Caco-2 (cell line): ENCODE results near the gene THNSL1. TPM values are rescaled to one million over a fixed set of nuclear protein-coding genes. Genes with fewer than 3 reads are reported as not detected.

Experiments
- BruUV-seq: library from RNA; stranded (reverse); fragments of 400-500 nt; replicated peaks from 2 replicates; lab custom pipeline; 2021; lab: Mats Ljungman, UMichigan
- CTCF ChIA-PET: fragments of 300-600 bp; sonication (Branson Sonifier 250); formaldehyde crosslinking; loops from one replicate; lab custom pipeline; 2022; ENCODE audit warnings: antibody characterized with exemption; lab: Charles Lee
- POLR2A ChIA-PET: fragments of 300-600 bp; sonication (Branson Sonifier 250); formaldehyde crosslinking; loops from one replicate; lab custom pipeline; 2022; ENCODE audit warnings: antibody characterized with exemption; lab: Charles Lee
- DNase-seq, 2 experiments: peaks; one replicate each; pipeline versions ENCODE4 v3.0.0 to v3.0.0-alpha.2; 2020 to 2022
- H3K27me3 ChIP-seq: replicated peaks from 2 replicates; pipeline ENCODE4 v1.6.0; 2011; ENCODE audit warnings: low read length; ENCODE audit not compliant: control insufficient read depth, insufficient read depth
- H3K36me3 ChIP-seq: 2 replicates; pipeline ENCODE4 v1.5.1; 2011; ENCODE audit warnings: low read length; ENCODE audit not compliant: control insufficient read depth, insufficient read depth
- H3K4me1 ChIP-seq: fragments of 250-450 bp; sonication (Bioruptor Pico); 2 replicates; pipeline ENCODE4 v1.5.1; 2020; ENCODE audit warnings: mild to moderate bottlenecking
- H3K4me3 ChIP-seq: 2 replicates; pipeline ENCODE4 v1.5.1; 2011; ENCODE audit warnings: low read depth, mild to moderate bottlenecking, control low read depth, low read length
- H3K9me3 ChIP-seq: fragments of 250-450 bp; sonication (Bioruptor Pico); 2 replicates; pipeline ENCODE4 v1.5.1; 2020; ENCODE audit warnings: mild to moderate bottlenecking, moderate library complexity
- H3K27ac Mint-ChIP-seq: one replicate; pipeline ENCODE4 v1.8.0; 2022; ENCODE audit warnings: mixed read lengths; ENCODE audit not compliant: unreplicated experiment
- H3K27me3 Mint-ChIP-seq: one replicate; pipeline ENCODE4 v1.8.0; 2022; ENCODE audit warnings: mixed read lengths; ENCODE audit not compliant: insufficient read depth, unreplicated experiment
- H3K36me3 Mint-ChIP-seq: one replicate; pipeline ENCODE4 v1.8.0; 2022; ENCODE audit warnings: mild to moderate bottlenecking, mixed read lengths; ENCODE audit not compliant: insufficient read depth, unreplicated experiment
- H3K4me1 Mint-ChIP-seq: one replicate; pipeline ENCODE4 v1.8.0; 2022; ENCODE audit warnings: low read depth, mixed read lengths; ENCODE audit not compliant: unreplicated experiment
- H3K4me3 Mint-ChIP-seq: one replicate; pipeline ENCODE4 v1.8.0; 2022; ENCODE audit warnings: mild to moderate bottlenecking, moderate library complexity, mixed read lengths; ENCODE audit not compliant: unreplicated experiment
- H3K9me3 Mint-ChIP-seq: one replicate; pipeline ENCODE4 v1.8.0; 2022; ENCODE audit warnings: mixed read lengths; ENCODE audit not compliant: unreplicated experiment
- CTCF ChIP-seq, 2 experiments: fragments of 200-600 bp in 1 of 2; IDR thresholded peaks; 1 replicate in 1 of 2; 2 replicates in 1 of 2; pipeline versions ENCODE4 v1.5.1 to v1.8.0; 2011 to 2022; ENCODE audit warnings: antibody characterized with exemption in 1 of 2, control low read depth in 1 of 2, inconsistent platforms in 1 of 2, low read depth in 1 of 2, low read length in 1 of 2, mild to moderate bottlenecking in 1 of 2, moderate library complexity in 1 of 2; ENCODE audit not compliant: insufficient read depth in 1 of 2, severe bottlenecking in 1 of 2, unreplicated experiment in 1 of 2
- intact Hi-C: fragments of 100-400 bp; cut with micrococcal nuclease; formaldehyde crosslinking; loops from one replicate; pipeline ENCODE4 v1.10.0; 2022; ENCODE audit not compliant: unreplicated experiment
- total RNA-seq: library from RNA; stranded (reverse); gene quantifications from 2 replicates; pipeline ENCODE4 v1.2.3, GENCODE V29; 2022

The THNSL1 gene
- total RNA-seq, 1 experiment from 2014 or later: 6.3 TPM

DNA sequence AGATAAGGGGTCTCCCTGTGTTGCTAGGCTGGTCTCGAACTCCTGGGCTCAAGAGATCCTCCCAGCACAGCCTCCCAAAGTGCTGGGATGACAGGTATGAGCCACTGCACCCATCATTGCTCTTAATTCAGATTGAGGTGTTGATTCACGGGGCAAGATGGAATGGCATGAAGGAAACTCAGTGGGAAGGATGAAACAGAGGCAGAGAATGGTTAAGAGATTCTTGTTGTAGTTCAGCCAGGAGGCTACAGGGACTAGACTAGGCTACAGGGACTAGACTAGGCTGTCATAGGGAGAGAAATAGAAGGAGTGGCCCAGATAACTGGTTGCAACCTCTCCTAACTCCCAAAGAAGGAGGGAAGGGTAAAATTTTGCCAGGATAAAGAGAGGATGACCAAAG is 48.0 kb downstream of the THNSL1 start:
- CTCF ChIA-PET: no interaction called here
- no peak overlapping the region for H3K4me3 Mint-ChIP-seq
- no peak overlapping the region for H3K4me3 ChIP-seq
- no peaks in the 10 kb centered on the region for H3K9me3 Mint-ChIP-seq
- H3K4me1 Mint-ChIP-seq: peaks cover 48% of the 10 kb centered on the region
- H3K36me3 ChIP-seq: no peaks in the 10 kb centered on the region
- TF ChIP-seq CTCF (IDR thresholded peaks at IDR 0.05; ENCODE audit: insufficient read depth in 1 of 2, low read depth in 1 of 2, low read length in 1 of 2, severe bottlenecking in 1 of 2, unreplicated experiment in 1 of 2): no peak
- no peaks in the 10 kb centered on the region for H3K9me3 ChIP-seq
- no peak for DNase-seq
- BruUV-seq: no TSS peak
- peaks cover 20% of the 10 kb centered on the region for H3K36me3 Mint-ChIP-seq
- no peaks in the 10 kb centered on the region for H3K27me3 Mint-ChIP-seq
- no peaks in the 10 kb centered on the region for H3K27me3 ChIP-seq
- H3K4me1 ChIP-seq: peaks cover 32% of the 10 kb centered on the region
- no peak overlapping the region for H3K27ac Mint-ChIP-seq
- POLR2A ChIA-PET: no interaction called here
- intact Hi-C loops: loop anchor here (5.0 kb wide), 1 partner anchor 342 kb away; the partner anchor contains the start of gene ARHGAP21

- Mint-ChIP-seq H3K36me3 (peaks cover 8% of the 10 kb centered on the region), H3K27me3 (no peaks in the 10 kb centered on the region), H3K9me3 (no peaks in the 10 kb centered on the region), H3K4me1 (peaks cover 34% of the 10 kb centered on the region), H3K4me3 (no peak overlapping the region), H3K27ac (no peak overlapping the region)
- no peak for TF ChIP-seq CTCF (IDR thresholded peaks at IDR 0.05; ENCODE audit: insufficient read depth in 1 of 2, low read depth in 1 of 2, low read length in 1 of 2, severe bottlenecking in 1 of 2, unreplicated experiment in 1 of 2)
- Histone ChIP-seq H3K4me3 (no peak overlapping the region), H3K9me3 (no peaks in the 10 kb centered on the region), H3K36me3 (no peaks in the 10 kb centered on the region), H3K4me1 (peaks cover 18% of the 10 kb centered on the region), H3K27me3 (no peaks in the 10 kb centered on the region)
- BruUV-seq: no TSS peak
- POLR2A ChIA-PET: no interaction called here
- no peak for DNase-seq
- intact Hi-C loops: no loop called here
- CTCF ChIA-PET: no interaction called here
These were observed 49.5 kb downstream of the THNSL1 start for GRCh38 chr10:25065761-25066476.

- no peaks in the 10 kb centered on the region for H3K27me3 Mint-ChIP-seq
- peaks cover 14% of the 10 kb centered on the region for H3K4me1 Mint-ChIP-seq
- H3K36me3 Mint-ChIP-seq: no peaks in the 10 kb centered on the region
- H3K36me3 ChIP-seq: no peaks in the 10 kb centered on the region
- intact Hi-C loops: no loop called here
- H3K4me3 Mint-ChIP-seq: no peak overlapping the region
- TF ChIP-seq CTCF (IDR thresholded peaks at IDR 0.05; ENCODE audit: insufficient read depth in 1 of 2, low read depth in 1 of 2, low read length in 1 of 2, severe bottlenecking in 1 of 2, unreplicated experiment in 1 of 2): no peak
- no peaks in the 10 kb centered on the region for H3K9me3 ChIP-seq
- no peak for DNase-seq
- H3K4me3 ChIP-seq: no peak overlapping the region
- H3K4me1 ChIP-seq: 0 out of 2 replicates have a peak, but pooled peaks cover under 1% of the 10 kb centered on the region
- POLR2A ChIA-PET: no interaction called here
- H3K27me3 ChIP-seq: no peaks in the 10 kb centered on the region
- no TSS peak for BruUV-seq
- no peak overlapping the region for H3K27ac Mint-ChIP-seq
- no peaks in the 10 kb centered on the region for H3K9me3 Mint-ChIP-seq
- CTCF ChIA-PET: no interaction called here
These were observed 52.0 kb downstream of the THNSL1 start for GRCh38 chr10:25068152-25069058.
